ENCODE data around the gene MLXIP. TPM values are rescaled to one million over a fixed set of nuclear protein-coding genes. Genes with fewer than 3 reads are reported as not detected.

The MLXIP gene
- total and polyA plus RNA-seq, 2 of the 4 experiments (the other 2 are of a cell fraction): 2.7 to 10.8 TPM

- DNase-seq (no peak), ATAC-seq (ENCODE audit: low read depth) (no peak)
- intact Hi-C loops (cut with micrococcal nuclease): no loop called here
- Histone ChIP-seq H4K20me1 (ENCODE audit: insufficient read depth, low read length) (peaks cover 4% of the 10 kb centered on the region; the same call in 1 of the 2 replicates), H3K36me3 (ENCODE audit: control insufficient read depth, insufficient read depth, low read length) (no peaks in the 10 kb centered on the region), H2AFZ (replicated peaks; ENCODE audit: low read length, poor library complexity) (no peak overlapping the region), H3K27me3 (ENCODE audit: control insufficient read depth, insufficient read depth, low read length) (no peaks in the 10 kb centered on the region), H3K27ac (ENCODE audit: insufficient read depth, low read length) (no peak overlapping the region), H4K91ac (ENCODE audit: insufficient read depth, low read depth, low read length) (no peak overlapping the region), H3K9ac (ENCODE audit: low read depth, low read length) (no peak overlapping the region), H3K56ac (ENCODE audit: extremely low read depth, insufficient read depth, low read length) (no peak overlapping the region), H2AK5ac (ENCODE audit: low read depth, low read length) (no peak overlapping the region), H3K18ac (ENCODE audit: low read depth, low read length) (no peak overlapping the region), H3K79me1 (ENCODE audit: low read depth in 1 of 2, low read length in 2 of 2) (no peaks in the 10 kb centered on the region), H3K9me1 (ENCODE audit: insufficient read depth, low read length) (no peaks in the 10 kb centered on the region), H3K4me1 (ENCODE audit: control insufficient read depth, insufficient read depth, low read length) (peaks cover 5% of the 10 kb centered on the region; the same call in 1 of the 2 replicates), H2BK15ac (ENCODE audit: low read depth, low read length) (no peak overlapping the region), H2BK20ac (ENCODE audit: low read depth, low read length) (no peak overlapping the region), H4K8ac (ENCODE audit: low read depth in 2 of 2, low read length in 2 of 2) (no peak overlapping the region), H3K4me3 (ENCODE audit: insufficient read depth, low read depth, low read length) (no peak overlapping the region), H2AK9ac (replicated peaks; ENCODE audit: low read depth, low read length, poor library complexity) (no peak overlapping the region), H2BK120ac (ENCODE audit: low read depth, low read length) (no peak overlapping the region), H3K23ac (ENCODE audit: low read depth, low read length) (no peak overlapping the region), H3K9me3 (ENCODE audit: control insufficient read depth, insufficient read depth, low read length) (0 out of 2 replicates have a peak, but pooled peaks cover 2% of the 10 kb centered on the region), H3K14ac (replicated peaks; ENCODE audit: low read depth, low read length) (no peak overlapping the region), H3K4me2 (ENCODE audit: low read depth, low read length) (no peak overlapping the region), H3K4ac (ENCODE audit: low read depth, low read length) (no peak overlapping the region), H2BK5ac (ENCODE audit: low read depth, low read length, poor library complexity, severe bottlenecking) (no peak overlapping the region), H4K5ac (ENCODE audit: low read depth, low read length) (no peak overlapping the region)
- TF ChIP-seq CHD1 (IDR thresholded peaks at IDR 0.05; ENCODE audit: low read depth, low read length) (no peak), CTCF (conservative IDR thresholded peaks at IDR 0.05; ENCODE audit: low read depth, low read length) (no peak), RAD21 (IDR thresholded peaks at IDR 0.05; ENCODE audit: low read length) (no peak), MXI1 (IDR thresholded peaks at IDR 0.05; ENCODE audit: borderline replicate concordance, low read depth, low read length) (no peak), FOS (IDR thresholded peaks at IDR 0.05; ENCODE audit: low read depth, low read length) (no peak), USF2 (IDR thresholded peaks at IDR 0.05; ENCODE audit: low read depth, low read length) (no peak), RCOR1 (IDR thresholded peaks at IDR 0.05; ENCODE audit: insufficient replicate concordance, low read length) (no peak), NFE2L2 (IDR thresholded peaks at IDR 0.05; ENCODE audit: low read depth, low read length) (no peak), BHLHE40 (IDR thresholded peaks at IDR 0.05; ENCODE audit: low read depth, low read length) (no peak), POLR2A (IDR thresholded peaks at IDR 0.05; ENCODE audit: low read depth, low read length) (no peak), RFX5 (IDR thresholded peaks at IDR 0.05; ENCODE audit: low read depth, low read length) (no peak), CEBPB (IDR thresholded peaks at IDR 0.05; ENCODE audit: low read depth, low read length) (no peak), ELK1 (IDR thresholded peaks at IDR 0.05; ENCODE audit: borderline replicate concordance, low read depth, low read length) (no peak), MAFK (IDR thresholded peaks at IDR 0.05; ENCODE audit: low read depth, low read length) (no peak), MAZ (IDR thresholded peaks at IDR 0.05; ENCODE audit: borderline replicate concordance, low read depth, low read length) (no peak), SMC3 (IDR thresholded peaks at IDR 0.05; ENCODE audit: low read depth, low read length) (no peak)
- WGBS, 2 experiments (ENCODE audit: extremely low coverage in 2 of 2, insufficient read length in 1 of 2): no CpG with 5 or more reads among the region's 7 CpGs
- dilution Hi-C loops (cut with HindIII; ENCODE audit: low sequenced_read_pairs, unreplicated experiment): no loop called here
- ChIA-PET POLR2A (ENCODE audit: unreplicated experiment) (no interaction called here), CTCF (no interaction called here)
- BruUV-seq (replicated peaks): no TSS peak
- in situ Hi-C loops (cut with MboI; ENCODE audit: low sequenced_read_pairs): no loop called here
These were observed 106.5 kb downstream of the MLXIP start for GRCh38 chr12:122185079-122185478.

Data from IMR-90 (cell line).